22Rv1 (cell line): Measurements from ENCODE around the gene TRDN.
"Not testable (repeated sequence)": the region's sequence is repeated elsewhere in the genome, so short reads cannot be mapped to it uniquely, and the experiment has no call there.

Source experiments
- H3K27ac ChIP-seq: fragments of 450-650 bp; 2 replicates; pipeline ENCODE4 v1.5.1; 2017
- CTCF ChIP-seq: fragments of 450-650 bp; IDR thresholded peaks from 2 replicates; pipeline ENCODE4 v1.5.1; 2017; ENCODE audit warnings: mild to moderate bottlenecking
- ZFX ChIP-seq: fragments of 450-650 bp; IDR thresholded peaks from 2 replicates; pipeline ENCODE4 v1.6.1; 2017; ENCODE audit warnings: antibody characterized with exemption, borderline replicate concordance

The TRDN gene

GRCh38 chr6:123588546-123588895, 48.2 kb downstream of the TRDN start:
- H3K27ac ChIP-seq = no peak overlapping the region

GRCh38 chr6:123587838-123588545, 48.8 kb downstream of the TRDN start:
- no peak overlapping the region for H3K27ac ChIP-seq

More at GRCh38 chr6:123588546-123588895, 48.2 kb downstream of the TRDN start:
- TF ChIP-seq ZFX (no peak), CTCF (no peak)

GRCh38 chr6:123587407-123587806, 49.3 kb downstream of the TRDN start:
- H3K27ac ChIP-seq = not testable (repeated sequence)

More at GRCh38 chr6:123587838-123588545, 48.8 kb downstream of the TRDN start:
- TF ChIP-seq CTCF (no peak), ZFX (no peak)

GRCh38 chr6:123580331-123580730, 56.4 kb downstream of the TRDN start:
- TF ChIP-seq CTCF (no peak), ZFX (no peak)

GRCh38 chr6:123575188-123575587, 61.6 kb downstream of the TRDN start:
- H3K27ac ChIP-seq = no peak overlapping the region
- no peak for TF ChIP-seq ZFX
- TF ChIP-seq CTCF = no peak

More at GRCh38 chr6:123580331-123580730, 56.4 kb downstream of the TRDN start:
- no peak overlapping the region for H3K27ac ChIP-seq

- no peak overlapping the region for H3K27ac ChIP-seq
- TF ChIP-seq CTCF (no peak), ZFX (no peak)
Measured at GRCh38 chr6:123570813-123571684, 65.7 kb downstream of the TRDN start.

- no peak overlapping the region for H3K27ac ChIP-seq
- no peak for TF ChIP-seq CTCF
- TF ChIP-seq ZFX = no peak
Measured at GRCh38 chr6:123569575-123569974, 67.2 kb downstream of the TRDN start.
